GM21717 (cell line): ENCODE data around the gene TLN1.

Source experiments
- ATAC-seq: cut with Tn5 transposase; IDR thresholded peaks from one replicate; pipeline ENCODE4 v1.9.1; 2021; ENCODE audit warnings: mild to moderate bottlenecking, moderate library complexity; ENCODE audit not compliant: unreplicated experiment

Gene TLN1

DNA sequence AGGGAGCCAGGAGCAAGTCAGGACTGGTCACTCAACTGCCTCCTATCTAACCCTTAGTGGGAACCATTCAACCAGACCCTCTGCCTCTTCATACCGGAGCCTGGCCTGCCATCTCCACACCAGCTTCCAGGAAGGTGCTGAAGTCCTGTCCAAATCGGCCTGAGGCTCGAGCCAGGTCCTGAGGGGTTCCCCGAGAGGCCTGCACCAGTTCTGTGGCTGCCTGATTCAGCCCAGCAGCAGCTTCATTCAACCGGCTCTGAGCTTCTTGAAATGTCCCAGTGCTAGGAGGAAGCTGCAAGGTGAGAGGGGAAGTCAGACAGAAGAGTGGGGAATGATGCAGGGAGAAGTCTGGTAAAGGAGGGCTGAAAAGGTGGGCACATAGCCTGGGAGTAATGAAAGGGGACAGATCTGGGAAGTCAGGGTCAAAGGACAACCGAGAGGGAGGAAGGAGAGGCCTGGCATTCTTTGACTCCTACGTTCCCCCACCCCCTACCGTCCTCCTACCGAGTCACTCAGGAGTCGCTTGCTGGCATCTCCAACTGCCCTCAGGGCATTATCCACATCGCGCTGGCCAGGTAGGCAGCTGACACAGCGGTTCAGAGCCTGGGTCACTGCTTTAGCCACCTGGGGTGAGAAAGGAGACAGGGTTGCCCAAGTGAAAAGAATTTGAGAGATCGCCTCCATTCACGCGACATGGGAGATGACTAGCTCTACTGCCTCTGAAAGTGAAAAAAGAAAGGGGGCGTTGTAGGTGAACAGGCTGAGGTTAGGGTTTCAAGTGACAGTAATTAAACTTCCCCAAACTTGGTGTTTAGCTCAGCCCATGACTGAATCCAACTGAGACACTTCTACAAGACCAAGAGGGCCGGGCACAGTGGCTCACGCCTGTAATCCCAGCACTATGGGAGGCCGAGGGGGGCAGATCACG is 20.2 kb downstream of the TLN1 start:
- no peak for ATAC-seq

DNA sequence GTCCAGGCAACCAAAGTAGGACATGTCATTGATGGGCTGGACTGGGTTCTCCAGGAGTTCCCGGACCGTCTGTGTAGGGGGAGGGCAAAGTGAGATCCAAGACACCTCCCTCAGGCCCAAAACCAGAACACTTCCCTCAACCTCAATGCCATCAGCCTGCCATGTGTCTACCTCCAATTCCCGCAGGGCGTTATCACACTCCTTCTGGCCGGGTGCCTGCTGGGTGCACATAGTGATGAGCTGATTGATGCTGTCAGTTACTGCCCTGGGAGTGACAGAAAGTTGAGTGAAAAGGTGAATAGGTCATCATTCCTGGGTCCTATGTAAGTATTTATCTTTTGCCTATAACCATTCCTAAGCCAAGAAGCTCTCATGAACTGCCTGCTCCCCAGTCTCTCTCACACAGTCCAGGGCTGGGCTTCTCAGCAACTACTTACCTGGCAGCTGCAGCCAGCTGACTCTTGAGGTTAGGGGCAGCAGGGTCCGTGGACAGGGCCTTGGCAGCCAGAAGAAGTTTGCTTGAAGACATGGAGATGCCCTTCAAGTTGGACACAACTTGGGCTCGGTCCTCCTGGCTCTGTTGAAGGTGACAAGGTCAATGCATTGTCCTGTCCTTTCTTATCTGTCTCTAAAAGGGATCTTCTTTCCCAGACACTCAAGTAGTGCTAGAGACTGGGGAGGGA is 21.0 kb downstream of the TLN1 start:
- no peak for ATAC-seq

DNA sequence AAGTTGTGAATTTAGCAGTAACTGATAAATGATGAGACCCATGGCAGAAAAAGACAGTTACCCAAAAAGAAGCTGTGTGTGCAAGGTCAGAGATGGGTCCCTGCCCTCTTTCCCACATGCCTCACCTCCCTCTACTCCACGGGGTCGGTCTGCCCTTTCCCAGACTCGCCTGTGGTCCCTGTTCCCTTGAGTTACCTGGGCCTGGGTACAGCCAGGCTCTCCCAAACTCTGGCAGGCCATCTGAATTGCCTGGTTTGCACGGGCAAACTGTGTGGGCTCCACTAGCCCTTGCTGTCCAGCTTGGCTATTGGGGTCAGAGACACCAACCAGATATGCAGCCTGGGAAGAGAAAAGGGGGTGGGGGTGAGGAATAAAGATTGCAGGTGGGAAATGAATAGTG is 23.8 kb downstream of the TLN1 start:
- ATAC-seq: no peak

DNA sequence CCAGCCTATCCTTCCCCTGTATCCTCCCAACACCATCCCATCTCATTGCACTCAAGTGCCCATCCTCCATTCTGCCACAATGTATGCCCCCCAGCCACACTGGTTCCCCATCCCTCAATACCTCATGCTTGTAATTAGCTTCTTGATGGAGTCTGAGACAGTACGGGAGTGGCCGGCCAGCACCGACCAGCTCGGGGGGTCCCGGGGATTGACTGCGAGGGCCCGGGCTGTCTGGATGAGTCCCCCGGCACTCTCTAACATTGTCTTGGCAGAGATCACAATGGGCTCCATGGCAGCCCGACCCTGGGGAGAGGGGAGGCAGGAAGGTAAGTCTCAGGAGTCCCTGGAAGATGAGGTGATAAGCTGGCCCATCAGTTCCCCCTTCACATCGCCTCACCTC is 25.0 kb downstream of the TLN1 start:
- ATAC-seq: no peak

DNA sequence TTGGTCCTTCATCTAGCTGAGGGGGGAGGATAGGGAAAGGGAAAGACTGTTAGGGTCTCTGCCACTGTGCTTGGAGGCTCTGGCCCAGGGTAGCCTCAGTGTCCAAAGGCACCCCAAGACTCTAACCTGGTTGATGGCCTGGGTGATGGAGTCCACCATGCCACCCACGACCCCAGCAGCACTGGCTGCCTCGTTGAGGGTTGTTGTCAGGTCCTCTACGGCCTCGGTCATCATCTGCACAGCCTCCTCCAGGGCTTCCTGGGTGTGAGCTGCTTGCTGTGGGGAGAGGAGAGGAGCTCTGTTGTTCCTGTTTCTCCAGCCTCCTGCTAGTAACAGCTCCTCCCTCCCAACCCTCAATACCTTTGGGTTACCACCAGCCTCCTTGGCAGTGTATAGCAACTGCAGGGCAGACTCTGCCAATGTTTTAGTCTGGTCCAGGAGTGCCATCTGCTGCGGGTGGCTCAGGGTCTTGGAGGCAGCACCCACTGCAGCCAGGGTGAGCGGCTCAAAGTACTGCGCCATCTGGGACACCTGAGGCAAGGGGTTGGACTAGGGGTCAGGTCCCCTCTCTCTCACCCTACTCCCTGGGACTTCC is 26.1 kb downstream of the TLN1 start:
- no peak for ATAC-seq

DNA sequence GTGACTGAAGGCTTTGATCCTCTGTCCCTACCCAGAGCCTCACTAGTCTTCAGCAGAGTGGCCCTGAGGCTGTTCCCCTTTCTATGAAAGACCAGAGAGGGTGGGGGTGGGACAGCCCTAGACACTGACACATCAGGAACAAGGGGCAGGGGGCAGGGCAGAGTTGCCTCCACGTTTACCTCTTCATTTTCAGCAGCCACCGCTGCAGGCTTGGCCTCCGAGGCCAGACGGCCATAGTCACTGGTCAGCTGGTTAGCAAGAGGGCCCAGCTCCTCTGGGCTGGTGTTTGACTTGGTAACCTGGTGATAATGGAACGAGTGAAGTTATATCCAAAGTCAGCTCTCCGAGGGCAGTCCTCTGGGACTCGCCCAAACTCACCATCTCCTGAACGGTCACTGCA is 26.6 kb downstream of the TLN1 start:
- ATAC-seq: no peak

DNA sequence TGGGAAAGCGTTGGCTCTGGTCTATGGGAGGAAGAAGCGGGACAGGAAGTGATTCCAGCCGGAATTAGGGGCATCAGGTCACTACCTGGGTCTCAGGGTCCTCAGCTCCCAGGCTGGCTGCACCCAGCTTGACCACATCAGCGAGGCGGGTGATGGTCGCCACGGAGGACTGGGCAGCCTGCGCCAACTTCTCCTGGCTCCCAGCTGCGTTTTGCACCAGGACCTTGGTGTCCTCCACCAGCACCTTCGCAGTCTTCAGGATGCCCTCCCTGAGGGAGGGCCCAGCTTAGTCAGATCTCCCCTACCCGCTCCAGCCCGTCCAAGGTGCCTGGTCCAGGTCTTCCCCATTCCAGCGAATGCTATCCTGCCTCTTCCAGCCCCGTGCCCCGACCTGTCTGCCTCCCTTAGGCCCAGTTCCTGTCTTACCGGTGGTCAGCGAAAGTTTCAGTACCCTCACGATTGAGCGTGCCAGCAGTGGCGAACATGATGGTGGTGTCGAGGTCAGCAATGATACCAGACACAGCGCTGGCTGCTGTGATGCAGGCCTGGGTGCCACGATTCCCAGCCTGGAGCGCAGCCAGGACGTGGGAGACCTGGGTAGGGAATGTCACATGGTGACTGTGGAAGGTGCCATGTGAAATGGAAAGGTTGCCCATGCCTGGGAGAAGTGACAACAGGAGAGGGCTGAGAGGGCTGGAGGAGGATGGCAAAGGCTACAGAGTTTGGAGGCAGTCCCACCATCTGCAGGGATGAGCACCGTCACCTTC is 27.9 kb downstream of the TLN1 start:
- ATAC-seq: no peak

DNA sequence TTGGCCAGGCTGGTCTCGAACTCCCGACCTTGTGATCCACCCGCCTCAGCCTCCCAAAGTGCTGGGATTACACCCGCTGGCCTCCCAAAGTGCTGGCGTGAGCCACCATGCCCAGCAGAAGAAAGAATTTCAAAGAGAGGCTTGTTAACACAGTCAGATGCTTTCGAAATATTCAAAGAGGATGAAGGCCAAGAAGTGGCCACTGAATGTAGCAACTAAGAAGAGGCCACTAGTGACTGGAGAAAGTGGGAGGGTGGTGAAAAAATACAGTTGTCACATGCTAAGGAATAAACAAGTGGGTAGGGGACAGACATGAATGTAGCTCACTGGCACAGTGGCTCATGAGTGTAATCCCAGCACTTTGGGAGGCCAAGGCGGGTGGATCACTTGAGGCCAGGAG is 29.3 kb downstream of the TLN1 start:
- no peak for ATAC-seq

DNA sequence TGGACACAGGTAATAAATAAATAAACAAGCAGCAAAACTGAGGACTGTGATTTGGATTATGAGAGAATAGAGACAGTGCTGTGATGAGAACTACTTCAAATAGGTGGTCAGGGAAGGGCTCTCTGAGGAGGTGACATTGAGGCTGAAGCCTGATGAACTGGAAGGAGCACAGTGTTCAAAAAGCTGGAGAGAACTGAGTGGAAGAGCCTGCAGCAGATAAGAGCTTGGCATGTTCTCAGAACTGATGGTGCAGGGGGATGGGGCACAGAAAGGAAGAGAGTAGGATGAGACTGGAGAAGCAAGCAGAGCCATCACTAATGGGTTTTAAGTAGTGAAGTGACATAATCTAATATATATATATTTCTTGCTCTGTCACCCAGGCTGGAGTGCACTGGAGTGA is 31.1 kb downstream of the TLN1 start:
- ATAC-seq: no peak

DNA sequence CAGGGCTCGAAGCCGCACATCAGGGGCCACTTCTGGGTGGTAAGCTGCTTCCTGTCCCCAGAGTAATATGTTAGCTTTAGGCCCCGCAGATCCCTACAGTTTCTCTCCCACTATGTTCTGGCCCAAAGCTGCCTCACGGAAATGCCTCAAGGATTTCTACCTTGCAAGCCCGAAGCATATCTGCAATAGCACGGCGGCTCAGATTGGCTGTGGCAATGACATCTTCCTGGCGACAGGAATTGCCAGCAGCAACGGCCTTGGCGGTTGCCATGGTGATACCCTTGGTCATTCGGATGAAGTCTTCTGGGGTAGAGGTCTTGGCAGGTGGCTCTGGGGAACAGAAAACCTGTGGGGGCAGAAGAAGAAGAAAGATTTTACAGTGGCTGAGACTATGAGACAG is 32.0 kb downstream of the TLN1 start:
- no peak for ATAC-seq

DNA sequence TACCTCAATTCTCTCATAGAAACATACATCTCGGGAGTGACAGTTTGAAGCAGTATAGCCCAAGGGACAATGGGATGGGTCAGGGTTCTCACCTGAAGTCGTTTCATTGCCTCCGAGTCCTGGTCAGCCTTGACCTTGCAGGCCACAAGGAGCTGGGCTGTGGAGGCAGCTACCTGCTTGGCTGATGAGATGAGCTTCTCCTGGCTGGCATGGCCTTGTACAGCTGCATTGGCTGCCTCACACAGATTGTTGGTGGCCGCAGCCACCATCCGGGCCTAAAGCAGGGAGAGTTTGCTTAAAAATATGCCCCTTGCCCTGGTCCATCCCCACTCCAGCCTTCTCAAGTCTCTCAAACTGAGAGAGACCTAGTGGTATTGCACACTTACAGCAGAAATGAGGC is 33.8 kb downstream of the TLN1 start:
- no peak for ATAC-seq

DNA sequence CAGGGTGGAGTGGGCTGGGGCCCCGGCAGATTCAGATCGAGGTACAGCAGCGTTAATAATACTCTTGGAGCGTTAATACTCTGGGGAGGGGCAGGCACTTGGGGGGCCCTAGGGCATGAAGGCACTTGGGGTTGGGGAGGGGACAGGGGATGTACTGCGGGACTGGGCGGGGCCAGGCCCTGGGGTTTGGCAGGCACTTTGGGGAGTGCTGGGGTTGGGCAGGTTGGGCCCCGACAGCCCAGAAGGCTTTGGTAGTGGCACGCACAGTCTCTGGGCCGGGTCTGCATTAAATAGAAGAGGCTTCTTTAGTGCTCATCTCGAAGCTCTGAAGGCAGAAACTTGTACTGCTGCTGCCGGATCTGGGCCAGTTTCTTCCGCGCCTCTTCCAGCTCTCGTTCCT is 34.5 kb downstream of the TLN1 start:
- ATAC-seq: no peak

DNA sequence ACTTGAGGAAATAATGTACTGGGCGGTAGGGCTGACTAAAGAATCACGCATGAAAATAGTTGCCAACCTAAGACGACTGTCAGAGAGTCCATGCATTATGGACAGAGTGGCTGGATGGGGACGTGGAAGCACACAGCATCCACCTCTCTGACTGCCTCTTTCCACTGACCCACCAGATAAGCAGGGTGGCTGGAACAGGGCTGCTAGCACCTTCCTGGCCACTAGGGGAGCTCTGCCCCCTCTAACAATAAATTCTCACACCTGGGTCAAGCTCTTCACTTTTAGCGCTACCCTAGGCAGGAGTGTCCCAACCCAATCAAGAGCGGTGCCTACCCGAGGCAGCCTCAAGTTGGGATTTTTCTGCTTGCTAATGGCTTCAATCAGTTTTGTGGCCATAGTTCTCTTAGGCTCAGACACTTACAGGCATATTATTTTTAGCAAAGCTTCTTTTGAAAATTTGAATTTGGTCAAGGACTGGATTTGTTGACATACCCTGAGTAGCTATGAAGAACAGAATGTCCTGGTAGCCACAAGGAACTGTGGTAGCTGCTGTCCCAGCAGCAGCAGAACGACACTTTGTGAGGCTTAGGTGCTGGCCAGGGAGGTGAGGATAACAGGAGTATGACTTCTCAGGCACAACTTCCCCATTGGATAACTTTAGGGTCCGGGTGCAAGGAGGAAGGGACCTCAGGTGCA is 35.3 kb downstream of the TLN1 start:
- ATAC-seq: peak; percentile 68

DNA sequence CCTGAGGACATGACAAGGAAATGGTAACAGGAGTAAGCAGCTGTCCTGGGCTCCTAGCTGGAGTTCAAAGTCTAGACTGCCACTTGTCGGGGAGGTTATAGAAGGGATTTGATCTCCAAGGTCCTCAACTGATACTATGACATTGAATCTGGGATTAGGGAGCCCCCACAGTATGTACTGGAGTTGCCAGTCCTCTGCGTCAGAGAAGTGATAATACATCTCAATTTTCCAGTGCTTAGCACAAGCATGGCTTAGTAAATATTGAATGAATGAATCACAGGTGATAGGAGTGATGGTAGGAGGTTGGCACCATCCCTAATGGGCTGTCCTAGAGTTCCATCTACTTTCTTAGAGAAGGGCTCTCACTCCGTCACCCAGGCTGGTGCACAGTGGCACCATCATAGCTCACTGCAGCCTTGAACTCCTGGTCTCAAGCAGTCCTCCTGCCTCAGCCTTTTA is 36.0 kb downstream of the TLN1 start:
- no peak for ATAC-seq

DNA sequence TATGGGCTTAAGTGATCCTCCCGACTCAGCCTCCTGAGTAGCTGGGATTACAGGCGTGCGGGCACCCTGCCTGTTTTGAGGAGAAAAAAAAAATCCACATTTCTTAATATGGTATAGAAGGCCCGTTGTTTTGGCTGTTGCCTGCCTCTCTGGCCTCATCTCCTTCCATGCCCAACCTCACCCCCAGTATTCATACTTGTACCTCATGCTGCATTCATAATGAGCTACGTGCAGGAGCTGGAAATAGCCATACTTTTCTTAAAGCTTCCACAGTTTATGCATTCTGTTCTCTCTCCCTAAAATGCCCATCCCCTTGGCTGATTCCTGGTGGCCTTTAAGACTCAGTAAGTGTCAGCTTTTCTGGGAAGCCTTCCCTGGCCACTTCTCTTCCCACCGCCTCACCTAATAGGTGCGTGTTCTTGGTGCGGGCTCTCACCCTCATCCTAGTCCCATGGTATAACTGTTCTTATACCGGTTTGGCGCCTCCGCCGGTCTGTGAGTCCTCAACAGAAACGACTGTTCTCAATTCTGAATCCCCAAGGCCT is 40.2 kb downstream of the TLN1 start:
- no peak for ATAC-seq

DNA sequence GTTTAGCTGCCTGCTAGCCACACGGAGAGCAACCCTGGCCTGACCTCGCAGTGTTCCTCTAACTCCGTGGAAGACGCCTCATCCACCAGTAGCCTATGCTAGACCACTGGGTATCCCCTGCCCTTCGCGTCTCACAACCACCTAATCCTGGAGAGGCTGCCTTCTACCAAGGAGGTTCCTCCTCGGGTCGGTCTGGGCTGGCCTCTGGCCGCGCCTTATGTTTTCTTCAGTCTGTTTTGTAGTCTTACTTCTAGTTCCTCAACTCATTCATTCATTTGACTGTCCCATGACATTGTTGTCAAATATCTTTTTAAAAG is 40.7 kb downstream of the TLN1 start:
- ATAC-seq: no peak

DNA sequence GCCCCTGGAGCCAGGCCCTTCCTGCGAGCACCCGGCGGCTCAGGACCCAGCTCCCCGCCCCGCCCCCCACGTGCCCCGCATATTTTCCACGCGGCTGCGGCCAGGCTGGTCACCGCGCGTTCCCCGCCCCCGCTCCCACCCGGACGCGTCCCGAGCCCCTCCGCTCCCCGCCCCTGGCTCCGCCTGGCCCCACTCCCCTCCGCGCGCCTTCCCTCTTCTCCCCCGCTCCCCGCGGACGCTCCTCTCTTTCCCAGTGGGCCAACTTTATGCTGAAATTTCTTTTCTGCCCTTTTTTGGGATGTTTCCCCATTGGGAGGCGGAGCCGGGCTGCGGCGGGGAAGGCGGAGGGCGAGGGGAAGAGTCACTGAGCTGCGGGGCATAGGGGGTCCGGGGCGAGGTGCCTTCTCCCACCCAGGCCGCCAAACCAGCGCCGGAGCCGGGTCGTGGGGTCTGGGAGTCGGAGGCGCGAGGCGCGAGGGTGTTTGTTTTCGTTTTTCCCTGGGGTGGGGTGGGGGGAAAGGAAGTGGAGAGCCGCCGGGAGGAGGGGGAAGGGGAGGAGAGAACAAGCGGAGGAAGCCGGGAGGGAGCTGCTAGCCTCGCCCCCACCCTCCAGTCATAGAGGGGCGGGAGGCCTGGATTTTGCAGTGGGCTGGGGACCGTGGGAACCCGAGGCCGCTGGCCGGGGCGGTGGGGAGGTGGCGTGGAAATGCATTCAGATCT is 41.2 kb downstream of the TLN1 start:
- ATAC-seq: no peak

DNA sequence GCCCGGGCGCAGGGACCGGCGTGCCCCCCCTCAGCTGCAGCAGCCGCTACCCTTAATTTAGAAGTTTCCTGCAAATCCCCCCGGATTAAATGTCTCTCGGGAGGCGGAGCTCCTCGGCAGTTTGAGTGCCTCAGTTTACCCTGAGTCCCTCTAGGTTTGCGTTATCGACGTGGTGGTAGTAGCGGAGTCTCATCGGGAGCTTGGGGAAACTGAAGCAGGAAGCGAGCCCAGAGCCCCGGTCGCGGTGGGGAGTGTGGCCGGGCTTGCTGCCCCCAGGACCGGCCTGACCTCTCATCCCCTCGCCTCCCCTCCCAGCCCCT is 41.7 kb downstream of the TLN1 start:
- no peak for ATAC-seq

DNA sequence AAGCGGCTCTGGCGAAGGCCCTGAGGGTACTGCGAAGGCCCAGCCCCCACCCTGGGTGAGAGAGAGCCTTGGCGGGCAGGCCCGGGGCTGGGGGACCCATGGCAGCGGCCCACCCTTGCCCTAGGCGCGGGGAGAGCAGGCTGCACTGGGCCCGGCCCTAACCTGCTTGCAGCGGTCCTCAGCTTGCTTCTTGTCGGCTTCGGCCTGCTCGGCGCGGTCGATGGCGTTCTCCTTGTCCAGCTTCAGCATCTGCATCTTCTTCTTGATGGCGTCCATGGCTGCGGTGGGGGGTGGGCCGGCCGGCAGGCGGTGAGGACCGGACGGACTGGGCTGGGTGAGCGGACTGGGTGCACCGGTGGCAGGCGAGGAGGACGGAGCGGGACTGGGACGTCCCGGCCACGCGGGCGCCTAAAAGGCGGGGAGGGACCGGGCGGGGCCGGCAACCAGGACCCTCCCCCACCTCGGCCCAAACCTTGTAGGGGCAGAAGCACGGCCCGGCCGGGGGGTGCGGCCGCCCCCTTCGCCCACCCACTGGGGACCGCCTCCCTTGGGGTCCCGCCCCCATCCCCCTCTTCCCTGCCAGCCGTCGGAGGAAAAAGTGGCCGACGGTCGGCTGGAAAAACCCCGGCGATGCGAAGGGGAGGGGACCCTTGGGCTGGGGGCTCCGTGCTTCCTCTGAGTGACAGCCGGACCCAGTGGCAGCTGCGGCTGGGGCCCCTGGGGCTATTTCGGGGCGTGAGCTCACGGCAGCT is 42.3 kb downstream of the TLN1 start, which contains the start of gene TPM2:
Gene TPM2, minus strand, starts transcription at position 384 of the 752 bp plus-strand sequence. Its CDS starts 108 bp downstream, at position 276.
- no peak for ATAC-seq
